GM23338 (cell line): ENCODE data around the gene SLC9A9. TPM values are rescaled to one million over a fixed set of nuclear protein-coding genes. Genes with fewer than 3 reads are reported as not detected.

Experiments used
- ATAC-seq: fragments of 200-7000 bp; cut with Tn5 transposase; 3 replicates; pipeline ENCODE4 v1.9.1; 2020
- DNase-seq: peaks from one replicate; pipeline ENCODE4 v3.0.0-alpha.2; 2015; ENCODE audit warnings: low spot score
- H2AFZ ChIP-seq: fragments of 200-600 bp; sonication (generic); 2 replicates; pipeline ENCODE4 v1.8.0; 2016; ENCODE audit warnings: antibody characterized with exemption, mild to moderate bottlenecking, moderate library complexity
- H3F3A ChIP-seq: fragments of 200-600 bp; sonication (generic); replicated peaks from 2 replicates; pipeline ENCODE4 v1.8.0; 2017; ENCODE audit warnings: antibody characterized with exemption, mixed run types, low read depth
- H3K27ac ChIP-seq: fragments of 200-600 bp; sonication (generic); 2 replicates; pipeline ENCODE4 v1.6.1; 2016; ENCODE audit warnings: low read depth
- H3K27me3 ChIP-seq: fragments of 200-600 bp; sonication (generic); 2 replicates; pipeline ENCODE4 v1.8.0; 2016; ENCODE audit warnings: mild to moderate bottlenecking, mixed run types, moderate library complexity; ENCODE audit not compliant: insufficient read depth
- H3K36me3 ChIP-seq: fragments of 200-600 bp; sonication (generic); 2 replicates; pipeline ENCODE4 v1.8.0; 2016; ENCODE audit warnings: mild to moderate bottlenecking; ENCODE audit not compliant: insufficient read depth
- H3K4me1 ChIP-seq: fragments of 200-600 bp; sonication (generic); 2 replicates; pipeline ENCODE4 v1.8.0; 2016; ENCODE audit warnings: mild to moderate bottlenecking, moderate library complexity; ENCODE audit not compliant: insufficient read depth
- H3K4me2 ChIP-seq: fragments of 200-600 bp; sonication (generic); 2 replicates; pipeline ENCODE4 v1.7.1; 2017; ENCODE audit warnings: mixed run types
- H3K4me3 ChIP-seq: fragments of 200-600 bp; sonication (generic); 2 replicates; pipeline ENCODE4 v1.6.1; 2016; ENCODE audit warnings: mixed run types
- H3K79me2 ChIP-seq: fragments of 200-600 bp; sonication (generic); replicated peaks from 2 replicates; pipeline ENCODE4 v1.8.0; 2017; ENCODE audit warnings: mild to moderate bottlenecking; ENCODE audit not compliant: insufficient read depth
- H3K9me2 ChIP-seq: fragments of 200-600 bp; sonication (generic); 2 replicates; pipeline ENCODE4 v1.8.0; 2017; ENCODE audit not compliant: insufficient read depth
- H4K20me1 ChIP-seq: fragments of 200-600 bp; sonication (generic); replicated peaks from 2 replicates; pipeline ENCODE4 v1.8.0; 2017; ENCODE audit warnings: mild to moderate bottlenecking; ENCODE audit not compliant: insufficient read depth
- H3K27ac Mint-ChIP-seq: 2 replicates; pipeline ENCODE4 v1.8.0; 2020; ENCODE audit warnings: inconsistent platforms, mild to moderate bottlenecking, moderate library complexity, mixed read lengths
- H3K27me3 Mint-ChIP-seq: 3 replicates; pipeline ENCODE4 v1.8.0; 2022; ENCODE audit warnings: low read depth, mild to moderate bottlenecking, moderate library complexity, mixed read lengths, inconsistent platforms; ENCODE audit not compliant: insufficient read depth, poor library complexity
- H3K36me3 Mint-ChIP-seq: 3 replicates; pipeline ENCODE4 v1.8.0; 2021; ENCODE audit warnings: low read depth, mild to moderate bottlenecking, inconsistent platforms, moderate library complexity, mixed read lengths
- H3K4me1 Mint-ChIP-seq: 3 replicates; pipeline ENCODE4 v1.8.0; 2020; ENCODE audit warnings: mild to moderate bottlenecking, inconsistent platforms, mixed read lengths
- H3K4me3 Mint-ChIP-seq: 3 replicates; pipeline ENCODE4 v1.8.0; 2021; ENCODE audit warnings: moderate library complexity, mild to moderate bottlenecking, inconsistent platforms, mixed read lengths
- H3K9me3 Mint-ChIP-seq: 3 replicates; pipeline ENCODE4 v1.8.0; 2020; ENCODE audit warnings: moderate library complexity, mild to moderate bottlenecking, inconsistent platforms, mixed read lengths
- CREB1 ChIP-seq: fragments of 250-450 bp; sonication (Bioruptor Pico); IDR thresholded peaks from 2 replicates; pipeline ENCODE4 v1.5.0; 2020; ENCODE audit warnings: low read depth, mild to moderate bottlenecking, moderate library complexity
- CTCF ChIP-seq, 2 experiments: fragments of 200-600 bp in 1 of 2; sonication (generic) in 1 of 2; conservative IDR thresholded peaks; 2 replicates each; pipeline versions ENCODE4 v1.5.1 to v1.6.1; 2016 to 2017; ENCODE audit warnings: antibody characterized with exemption in 2 of 2, low read depth in 2 of 2, mild to moderate bottlenecking in 2 of 2, moderate library complexity in 1 of 2
- ETS1 ChIP-seq: IDR thresholded peaks from 2 replicates; pipeline ENCODE4 v1.6.1; 2016; ENCODE audit warnings: antibody characterized with exemption
- EZH2 ChIP-seq: fragments of 200-600 bp; sonication (generic); IDR thresholded peaks from one replicate; pipeline ENCODE4 v1.8.0; 2017; ENCODE audit warnings: antibody characterized with exemption, mild to moderate bottlenecking, low read depth; ENCODE audit not compliant: unreplicated experiment
- JUNB ChIP-seq: IDR thresholded peaks from one replicate; pipeline ENCODE4 v1.6.1; 2016; ENCODE audit warnings: antibody characterized with exemption; ENCODE audit not compliant: unreplicated experiment
- NANOG ChIP-seq: IDR thresholded peaks from 2 replicates; pipeline ENCODE4 v1.6.1; 2016; ENCODE audit warnings: antibody characterized with exemption, borderline replicate concordance
- STAT1 ChIP-seq: IDR thresholded peaks from one replicate; pipeline ENCODE4 v1.6.1; 2016; ENCODE audit warnings: antibody characterized with exemption; ENCODE audit not compliant: unreplicated experiment
- ZNF331 ChIP-seq: fragments of 250-450 bp; sonication (Bioruptor Pico); IDR thresholded peaks from 2 replicates; pipeline ENCODE4 v1.5.0; 2020; ENCODE audit warnings: low read depth, mild to moderate bottlenecking, moderate library complexity
- ZNF462 ChIP-seq: fragments of 250-450 bp; sonication (Bioruptor Pico); IDR thresholded peaks from 2 replicates; pipeline ENCODE4 v1.5.0; 2020; ENCODE audit warnings: mild to moderate bottlenecking, moderate library complexity
- polyA plus RNA-seq: library from polyadenylated mRNA; unstranded; fragments of >200 nt; fragmentation: Nextera tagmentation; extraction: Ambion mirVana; gene quantifications from 2 replicates; pipeline ENCODE4 v1.2.1, GENCODE V29; 2016
- total RNA-seq: library from RNA; depleted of rRNA; stranded (reverse); fragments of >200 nt; shearing (Covaris generic); gene quantifications from 2 replicates; pipeline ENCODE4 v1.2.3, GENCODE V29; 2014
- TF ChIP-seq, protein P1 (sequence below): IDR thresholded peaks from one replicate; pipeline ENCODE4 v1.6.1; 2018; ENCODE audit warnings: antibody characterized with exemption; ENCODE audit not compliant: unreplicated experiment

Gene SLC9A9
- total and polyA plus RNA-seq, 2 experiments from 2014 or later: 1.3 to 1.6 TPM

DNA sequence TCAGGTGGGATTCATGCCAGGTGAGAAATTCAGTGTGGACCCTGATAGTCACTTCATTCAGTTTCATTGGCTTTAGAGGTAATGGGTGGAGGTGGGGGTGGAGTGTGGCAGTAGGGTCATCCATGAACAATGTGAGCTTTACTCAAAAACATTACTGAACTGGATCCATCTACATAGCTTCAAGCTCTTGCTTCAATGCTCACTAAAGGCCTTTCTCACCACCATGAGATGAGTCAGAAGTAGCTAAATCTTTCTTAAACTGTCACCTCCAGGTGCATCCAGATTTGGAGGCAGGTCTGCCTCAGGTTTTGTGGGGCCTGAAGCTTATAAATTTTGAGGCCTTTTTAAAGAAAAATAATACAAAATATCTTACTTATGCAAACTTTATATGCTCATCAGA lies 365.1 kb downstream of the SLC9A9 start:
- H3K36me3 Mint-ChIP-seq: no peaks in the 10 kb centered on the region
- no peak for ATAC-seq
- H3K36me3 ChIP-seq: no peaks in the 10 kb centered on the region
- H3F3A ChIP-seq: no peaks in the 10 kb centered on the region
- peaks cover 5% of the 10 kb centered on the region for H3K9me2 ChIP-seq
- DNase-seq: no peak
- H3K9me3 Mint-ChIP-seq: no peaks in the 10 kb centered on the region
- no peak for TF ChIP-seq ZNF462 (CRISPR knock-in tag)
- no peak for TF ChIP-seq JUNB
- TF ChIP-seq ETS1: no peak
- TF ChIP-seq, protein P1, sequence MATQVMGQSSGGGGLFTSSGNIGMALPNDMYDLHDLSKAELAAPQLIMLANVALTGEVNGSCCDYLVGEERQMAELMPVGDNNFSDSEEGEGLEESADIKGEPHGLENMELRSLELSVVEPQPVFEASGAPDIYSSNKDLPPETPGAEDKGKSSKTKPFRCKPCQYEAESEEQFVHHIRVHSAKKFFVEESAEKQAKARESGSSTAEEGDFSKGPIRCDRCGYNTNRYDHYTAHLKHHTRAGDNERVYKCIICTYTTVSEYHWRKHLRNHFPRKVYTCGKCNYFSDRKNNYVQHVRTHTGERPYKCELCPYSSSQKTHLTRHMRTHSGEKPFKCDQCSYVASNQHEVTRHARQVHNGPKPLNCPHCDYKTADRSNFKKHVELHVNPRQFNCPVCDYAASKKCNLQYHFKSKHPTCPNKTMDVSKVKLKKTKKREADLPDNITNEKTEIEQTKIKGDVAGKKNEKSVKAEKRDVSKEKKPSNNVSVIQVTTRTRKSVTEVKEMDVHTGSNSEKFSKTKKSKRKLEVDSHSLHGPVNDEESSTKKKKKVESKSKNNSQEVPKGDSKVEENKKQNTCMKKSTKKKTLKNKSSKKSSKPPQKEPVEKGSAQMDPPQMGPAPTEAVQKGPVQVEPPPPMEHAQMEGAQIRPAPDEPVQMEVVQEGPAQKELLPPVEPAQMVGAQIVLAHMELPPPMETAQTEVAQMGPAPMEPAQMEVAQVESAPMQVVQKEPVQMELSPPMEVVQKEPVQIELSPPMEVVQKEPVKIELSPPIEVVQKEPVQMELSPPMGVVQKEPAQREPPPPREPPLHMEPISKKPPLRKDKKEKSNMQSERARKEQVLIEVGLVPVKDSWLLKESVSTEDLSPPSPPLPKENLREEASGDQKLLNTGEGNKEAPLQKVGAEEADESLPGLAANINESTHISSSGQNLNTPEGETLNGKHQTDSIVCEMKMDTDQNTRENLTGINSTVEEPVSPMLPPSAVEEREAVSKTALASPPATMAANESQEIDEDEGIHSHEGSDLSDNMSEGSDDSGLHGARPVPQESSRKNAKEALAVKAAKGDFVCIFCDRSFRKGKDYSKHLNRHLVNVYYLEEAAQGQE: no peak
- TF ChIP-seq CTCF (conservative IDR thresholded peaks at IDR 0.05; ENCODE audit: low read depth in 2 of 2): no peak
- TF ChIP-seq EZH2: no peak
- TF ChIP-seq NANOG: no peak
- TF ChIP-seq CREB1 (CRISPR knock-in tag): no peak
- TF ChIP-seq ZNF331 (CRISPR knock-in tag): no peak
- no peak for TF ChIP-seq STAT1
- H3K27me3 ChIP-seq: no peaks in the 10 kb centered on the region
- no peaks in the 10 kb centered on the region for H3K79me2 ChIP-seq
- H4K20me1 ChIP-seq: no peaks in the 10 kb centered on the region
- H3K4me1 Mint-ChIP-seq: peaks cover 12% of the 10 kb centered on the region
- H3K4me3 Mint-ChIP-seq: no peak overlapping the region
- H3K27ac ChIP-seq: no peak overlapping the region
- no peak overlapping the region for H3K27ac Mint-ChIP-seq
- no peak overlapping the region for H2AFZ ChIP-seq
- no peaks in the 10 kb centered on the region for H3K27me3 Mint-ChIP-seq
- H3K4me1 ChIP-seq: peaks cover 13% of the 10 kb centered on the region; the same call in 1 of the 2 replicates
- no peak overlapping the region for H3K4me2 ChIP-seq
- no peak overlapping the region for H3K4me3 ChIP-seq
